Kidney (tissue), 14 donors: ENCODE measurements around the gene FLT1. TPM values are rescaled to one million over a fixed set of nuclear protein-coding genes. Genes with fewer than 3 reads are reported as not detected.

Experiments used
- DNase-seq, 5 donors: peaks; one replicate each; pipeline ENCODE4 v3.0.0-alpha.2; 2013 to 2020
- FAIRE-seq: peaks from 2 replicates; lab custom pipeline; 2012; peaks lifted over from hg19 to GRCh38; lab: Jason Lieb, UNC
- H3K27ac ChIP-seq, 2 donors: one replicate each; pipeline ENCODE4 v1.7.0; 2013; ENCODE audit warnings: low read depth in 2 of 2, low read length in 2 of 2, inconsistent platforms in 1 of 2
- H3K27me3 ChIP-seq: one replicate; pipeline ENCODE4 v1.7.1; 2013; ENCODE audit warnings: low read length, inconsistent platforms; ENCODE audit not compliant: control insufficient read depth, insufficient read depth
- H3K36me3 ChIP-seq, 3 donors: one replicate each; pipeline versions ENCODE4 v1.7.0 to v1.7.1; 2013; ENCODE audit warnings: low read length in 3 of 3, control low read depth in 1 of 3, inconsistent platforms in 1 of 3; ENCODE audit not compliant: insufficient read depth in 3 of 3, control insufficient read depth in 2 of 3
- H3K4me1 ChIP-seq, 3 donors: one replicate each; pipeline versions ENCODE4 v1.7.0 to v1.7.1; 2013; ENCODE audit warnings: low read length in 3 of 3, inconsistent platforms in 1 of 3, low read depth in 1 of 3; ENCODE audit not compliant: control insufficient read depth in 2 of 3, insufficient read depth in 2 of 3
- H3K4me3 ChIP-seq, 3 donors: one replicate each; pipeline versions ENCODE4 v1.7.0 to v1.8.1; 2013; ENCODE audit warnings: low read length in 3 of 3, control low read depth in 1 of 3, inconsistent platforms in 1 of 3
- H3K9ac ChIP-seq, 3 donors: one replicate each; pipeline versions ENCODE4 v1.7.0 to v1.7.1; 2013; ENCODE audit warnings: low read length in 3 of 3, control low read depth in 1 of 3, inconsistent platforms in 1 of 3
- H3K9me3 ChIP-seq, 3 donors: one replicate each; pipeline versions ENCODE4 v1.7.0 to v1.7.1; 2013; ENCODE audit warnings: low read length in 3 of 3, control low read depth in 1 of 3, inconsistent platforms in 1 of 3; ENCODE audit not compliant: control insufficient read depth in 2 of 3, insufficient read depth in 1 of 3
- intact Hi-C: fragments of 100-400 bp; cut with DNase I; formaldehyde crosslinking; loops from one replicate; pipeline ENCODE4 v1.11.1; 2022
- polyA plus RNA-seq: library from polyadenylated mRNA; stranded (reverse); fragments of 350-450 nt; fragmentation: Illumina TruSeq; extraction: RNeasy Lipid Tissue Mini Kit (QIAGEN cat#74804); gene quantifications from one replicate; pipeline ENCODE4 v1.2.3, GENCODE V29; 2014; ENCODE audit warnings: low read depth, low replicate concordance; ENCODE audit not compliant: insufficient read depth
- total RNA-seq: library from RNA; stranded (reverse); fragmentation: NEBNext Ultra II Directional; extraction: Animal tissue kit (Norgen Biotek cat#: 25700); gene quantifications from one replicate; pipeline ENCODE4 v1.2.1, GENCODE V29; 2021
- TF ChIP-seq, protein P1 (sequence below): IDR thresholded peaks from 3 replicates; pipeline ENCODE4 v1.5.1; 2012; ENCODE audit warnings: mild to moderate bottlenecking, moderate library complexity, borderline replicate concordance; ENCODE audit not compliant: insufficient read depth; ENCODE audit errors: extremely low read depth
- donor health status: control.
- donor health status: control.
- donor health status: control.
- donor health status: control.
- donor health status: control.
- donor health status: DM: yes; HTN: yes; CAD: no.
- donor health status: Normal renal cell carcinoma (clear cell type).

Gene FLT1
- total and polyA plus RNA-seq, 2 donors from 2014 or later = 17.2 to 45.7 TPM

DNA sequence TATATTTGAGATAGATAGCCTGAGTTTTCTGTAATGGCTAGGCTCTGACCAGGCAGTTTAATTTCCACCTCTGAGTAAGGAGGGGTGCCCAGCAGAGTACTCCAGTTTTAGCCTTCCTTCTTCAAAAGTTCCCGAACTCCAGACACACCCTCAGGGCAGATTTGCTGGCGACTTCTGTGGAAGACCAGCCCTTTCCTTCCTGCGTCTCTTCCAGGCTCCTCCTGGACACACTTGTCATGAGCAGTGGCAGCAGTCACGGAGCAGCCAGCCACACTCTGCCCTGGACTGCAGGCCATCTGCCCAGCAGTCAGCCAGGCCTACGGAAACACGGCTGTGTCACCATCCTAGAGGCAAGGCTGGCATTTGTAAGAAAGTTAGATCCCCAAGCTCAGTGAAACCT is 6.6 kb upstream of the FLT1 start:
- TF ChIP-seq, protein P1, sequence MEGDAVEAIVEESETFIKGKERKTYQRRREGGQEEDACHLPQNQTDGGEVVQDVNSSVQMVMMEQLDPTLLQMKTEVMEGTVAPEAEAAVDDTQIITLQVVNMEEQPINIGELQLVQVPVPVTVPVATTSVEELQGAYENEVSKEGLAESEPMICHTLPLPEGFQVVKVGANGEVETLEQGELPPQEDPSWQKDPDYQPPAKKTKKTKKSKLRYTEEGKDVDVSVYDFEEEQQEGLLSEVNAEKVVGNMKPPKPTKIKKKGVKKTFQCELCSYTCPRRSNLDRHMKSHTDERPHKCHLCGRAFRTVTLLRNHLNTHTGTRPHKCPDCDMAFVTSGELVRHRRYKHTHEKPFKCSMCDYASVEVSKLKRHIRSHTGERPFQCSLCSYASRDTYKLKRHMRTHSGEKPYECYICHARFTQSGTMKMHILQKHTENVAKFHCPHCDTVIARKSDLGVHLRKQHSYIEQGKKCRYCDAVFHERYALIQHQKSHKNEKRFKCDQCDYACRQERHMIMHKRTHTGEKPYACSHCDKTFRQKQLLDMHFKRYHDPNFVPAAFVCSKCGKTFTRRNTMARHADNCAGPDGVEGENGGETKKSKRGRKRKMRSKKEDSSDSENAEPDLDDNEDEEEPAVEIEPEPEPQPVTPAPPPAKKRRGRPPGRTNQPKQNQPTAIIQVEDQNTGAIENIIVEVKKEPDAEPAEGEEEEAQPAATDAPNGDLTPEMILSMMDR = no peak
- Histone ChIP-seq H3K9me3 (no peaks in the 10 kb centered on the region), H3K27me3 (peaks cover 9% of the 10 kb centered on the region), H3K36me3 (no peaks in the 10 kb centered on the region), H3K4me1 (no peaks in the 10 kb centered on the region), H3K9ac (no peak overlapping the region), H3K4me3 (no peak overlapping the region), H3K27ac (peak overlapping the region in 1 of 2 donors; percentile 7)
- FAIRE-seq (no peak), DNase-seq (peak in 1 of 5 donors; percentile 33)
- intact Hi-C loops = no loop called here

DNA sequence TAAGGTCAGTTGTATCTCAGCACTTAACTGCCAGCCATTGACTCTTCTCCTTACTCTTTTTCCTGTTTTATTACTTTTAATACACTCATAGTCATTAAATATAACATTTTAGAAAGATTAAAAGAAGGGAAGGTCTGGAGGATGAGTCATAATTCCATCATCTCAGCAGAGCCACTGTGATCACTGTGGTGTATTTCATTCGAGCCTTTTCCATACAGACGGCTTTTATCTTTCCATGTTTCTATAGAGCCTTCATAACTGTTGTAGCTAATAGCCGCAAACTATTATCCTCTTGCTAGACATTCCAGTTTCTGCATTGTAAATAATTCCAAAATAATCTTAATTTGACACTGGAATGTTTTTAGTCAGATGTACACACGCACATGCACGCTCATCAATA is 4.7 kb upstream of the FLT1 start:
- Histone ChIP-seq H3K27me3 (peaks cover 20% of the 10 kb centered on the region), H3K9me3 (no peaks in the 10 kb centered on the region), H3K4me1 (peaks cover 0 to 2% (median 0%) of the 10 kb centered on the region in 3 donors), H3K9ac (no peak overlapping the region), H3K27ac (no peak overlapping the region), H3K4me3 (no peak overlapping the region), H3K36me3 (no peaks in the 10 kb centered on the region)
- intact Hi-C loops = no loop called here
- TF ChIP-seq, protein P1 = no peak
- no peak for DNase-seq
- no peak for FAIRE-seq

DNA sequence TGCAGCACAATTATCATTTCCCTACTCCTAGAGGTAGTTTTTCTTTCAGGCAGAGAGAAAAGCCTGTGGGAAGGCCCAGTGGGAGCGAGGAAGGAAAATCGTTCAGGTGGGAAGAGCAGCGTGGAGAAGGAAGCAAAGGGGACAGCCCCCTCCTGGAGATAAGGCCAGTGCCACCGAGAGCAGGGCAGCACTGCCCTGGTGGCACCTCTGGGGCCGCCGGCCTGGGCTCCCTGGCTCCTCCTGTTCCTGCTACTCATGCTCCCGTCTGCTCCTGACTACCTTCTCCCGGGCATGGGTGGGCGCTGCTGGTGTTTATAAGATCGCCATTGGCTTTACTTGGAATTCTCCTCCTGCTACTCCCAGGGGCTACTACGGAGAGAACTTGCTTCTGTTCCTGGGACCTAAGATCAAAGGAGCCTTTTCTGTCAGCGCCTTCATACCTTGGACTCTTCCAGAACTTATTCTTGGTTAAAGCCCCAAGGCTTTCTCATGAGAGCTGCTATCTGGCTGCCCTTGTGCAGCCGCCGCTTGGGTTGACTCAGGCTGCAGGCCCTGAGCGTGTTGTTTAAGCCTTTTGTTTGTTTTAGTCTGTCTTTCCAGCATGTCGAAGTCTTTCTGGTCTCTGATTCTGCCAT is 3.7 kb upstream of the FLT1 start:
- no peak for DNase-seq
- no peak for FAIRE-seq
- H3K4me3 ChIP-seq = no peak overlapping the region
- H3K27me3 ChIP-seq = peaks cover 21% of the 10 kb centered on the region
- intact Hi-C loops = no loop called here
- TF ChIP-seq, protein P1 = no peak
- H3K4me1 ChIP-seq = peaks cover 0 to 5% (median 0%) of the 10 kb centered on the region in 3 donors
- no peaks in the 10 kb centered on the region for H3K9me3 ChIP-seq
- no peaks in the 10 kb centered on the region for H3K36me3 ChIP-seq
- H3K9ac ChIP-seq = no peak overlapping the region
- no peak overlapping the region for H3K27ac ChIP-seq
